Measurements from ENCODE around the gene DBH.

- no peak for TF ChIP-seq EZH2 (IDR thresholded peaks at IDR 0.05; ENCODE audit: borderline replicate concordance, insufficient read depth, low read depth, low read length, poor library complexity, severe bottlenecking)
- no peak for TF ChIP-seq CTCF (IDR thresholded peaks at IDR 0.05)
Measured at GRCh38 chr9:133610845-133611244, 25.3 kb upstream of the DBH start.
